Measurements from ENCODE around the gene OVOL2. TPM values are rescaled to one million over a fixed set of nuclear protein-coding genes. Genes with fewer than 3 reads are reported as not detected.
"Not testable (repeated sequence)": the region's sequence is repeated elsewhere in the genome, so short reads cannot be mapped to it uniquely, and the experiment has no call there.

Gene OVOL2
- polyA plus RNA-seq, 1 donor = not detected

DNA sequence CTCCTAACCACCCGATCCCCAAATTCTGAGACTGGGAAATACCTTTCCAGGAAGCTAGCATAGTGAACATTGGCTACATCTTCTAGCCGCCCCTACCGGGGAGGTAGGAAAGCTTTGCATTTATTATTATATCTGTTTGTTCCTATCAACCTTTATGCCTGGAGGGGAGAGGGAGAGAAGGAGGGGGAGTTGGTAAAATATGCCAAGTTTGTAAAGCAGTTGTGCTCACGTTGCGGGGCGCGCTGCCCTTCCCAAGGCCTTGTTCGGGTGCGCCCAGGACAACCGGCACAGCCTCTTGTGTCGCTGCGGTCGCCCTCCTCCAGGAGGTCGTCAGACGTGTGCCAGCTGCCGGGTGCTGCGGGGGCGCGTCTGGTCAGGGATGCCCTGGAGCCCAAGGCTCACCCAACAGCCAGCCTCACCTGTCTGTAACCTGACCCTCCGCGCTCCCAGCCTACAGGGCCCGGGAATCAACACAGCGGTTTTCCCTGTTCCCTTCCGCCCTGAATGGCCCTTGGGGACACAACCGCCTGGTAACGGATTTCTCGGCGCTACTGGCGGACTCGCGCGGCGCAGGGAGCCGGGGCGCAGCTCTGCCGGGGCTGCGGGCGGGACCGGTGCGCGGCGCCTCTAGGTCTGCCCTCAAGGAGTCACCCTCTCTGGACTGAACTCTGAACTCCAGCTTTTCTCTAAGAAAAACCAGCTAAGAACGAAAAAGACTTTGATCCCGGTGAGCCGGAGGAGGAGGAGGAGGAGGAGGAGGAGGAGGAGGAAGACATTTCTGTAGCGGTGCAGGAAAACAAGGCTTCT lies 1.1 kb upstream of the OVOL2 start:
- no peak for DNase-seq (ENCODE audit: low read depth)

GRCh38 chr20:18057994-18058349 lies 256 bp upstream of the OVOL2 start:
- no peak for DNase-seq (ENCODE audit: low read depth)

- DNase-seq (ENCODE audit: low read depth) = no peak
These were observed 1.3 kb downstream of the OVOL2 start for GRCh38 chr20:18056174-18057100.

GRCh38 chr20:18055261-18055660 lies 2.5 kb downstream of the OVOL2 start:
- no peak for DNase-seq (ENCODE audit: low read depth)

DNA sequence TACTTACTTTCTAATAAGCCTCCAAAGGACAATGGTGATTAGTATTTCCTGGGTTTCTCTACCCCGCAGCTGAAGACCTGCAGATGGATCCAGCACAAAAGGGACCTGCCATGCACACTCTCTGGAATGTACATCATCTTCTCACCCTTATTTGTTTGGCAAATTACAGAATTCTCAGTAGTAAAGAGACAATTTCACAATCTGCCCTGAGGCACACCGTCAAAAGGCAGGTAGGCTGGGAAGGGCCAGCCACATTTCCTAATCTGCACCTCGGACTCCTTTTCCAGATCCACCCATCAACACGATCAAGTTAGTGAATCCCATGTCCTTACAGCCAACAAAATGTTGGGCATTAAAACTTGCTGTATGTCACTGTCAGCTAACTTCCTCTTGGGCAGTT lies 4.9 kb downstream of the OVOL2 start:
- DNase-seq (ENCODE audit: low read depth) = no peak

DNA sequence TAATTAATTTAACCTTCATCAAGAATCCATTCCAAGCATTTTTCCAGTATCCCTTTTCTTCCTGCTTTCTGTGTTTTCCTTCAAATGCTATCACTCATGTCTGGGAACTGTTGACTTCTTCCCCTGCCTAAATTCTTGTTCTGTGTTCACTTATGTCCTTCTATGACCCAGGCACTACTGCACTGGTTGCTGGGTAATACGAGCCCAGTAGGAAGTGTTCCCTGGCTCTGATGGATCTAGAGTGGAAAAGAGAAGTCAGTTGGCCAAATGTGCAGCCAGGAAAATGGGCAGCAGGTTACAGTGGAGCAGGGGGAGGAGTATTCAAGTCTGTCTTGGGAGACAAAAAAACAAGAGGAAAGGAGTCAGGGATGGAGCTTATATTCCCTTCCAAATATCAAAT lies 7.1 kb downstream of the OVOL2 start:
- DNase-seq (ENCODE audit: low read depth) = no peak

GRCh38 chr20:18048176-18048575 lies 9.5 kb downstream of the OVOL2 start:
- DNase-seq (ENCODE audit: low read depth) = no peak

GRCh38 chr20:18046535-18046934 lies 11.2 kb downstream of the OVOL2 start:
- no peak for DNase-seq (ENCODE audit: low read depth)

GRCh38 chr20:18042229-18042628 lies 15.5 kb downstream of the OVOL2 start:
- DNase-seq (ENCODE audit: low read depth) = no peak

DNA sequence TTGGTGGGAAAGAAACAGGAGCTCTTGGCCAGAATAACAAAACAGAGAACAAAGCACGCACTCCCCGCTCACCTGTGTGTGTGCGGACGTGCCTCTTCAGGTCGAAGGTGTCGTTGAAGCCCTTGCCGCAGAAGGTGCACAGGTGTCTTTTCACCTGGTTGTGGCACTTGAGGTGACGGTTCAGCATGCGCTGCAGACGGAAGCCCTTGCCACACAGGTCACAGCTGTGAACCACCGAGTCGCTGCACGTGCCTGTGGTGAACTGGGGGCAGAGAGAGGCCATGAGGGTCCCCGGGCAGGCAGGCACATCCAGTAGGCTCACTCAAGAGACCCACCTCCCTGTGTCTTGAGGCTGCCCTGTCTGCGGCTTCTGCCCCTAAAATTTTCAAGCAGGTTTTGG lies 16.3 kb downstream of the OVOL2 start:
- no peak for DNase-seq (ENCODE audit: low read depth)

- DNase-seq (ENCODE audit: low read depth) = no peak
These were observed 18.7 kb downstream of the OVOL2 start for GRCh38 chr20:18039063-18039462.

DNA sequence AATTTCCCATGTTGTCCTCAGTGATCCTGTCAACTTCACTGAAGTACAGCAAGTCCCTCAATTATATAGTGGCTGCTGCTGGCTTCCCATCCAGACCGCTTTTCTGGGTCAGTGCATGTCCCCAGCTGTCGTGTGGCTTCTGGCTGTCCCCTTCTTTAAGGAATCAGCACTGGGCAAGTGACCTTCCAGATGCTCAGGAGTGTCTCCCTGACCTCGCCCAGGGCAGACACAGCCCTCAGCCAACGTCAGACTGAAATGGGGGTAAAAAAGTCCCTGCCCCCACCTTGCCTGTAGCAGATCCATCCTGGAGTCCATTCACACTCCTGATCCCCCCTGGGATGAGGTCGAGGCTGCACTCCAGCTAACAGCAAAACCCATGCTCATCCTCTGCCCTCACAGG lies 23.7 kb downstream of the OVOL2 start:
- no peak for DNase-seq (ENCODE audit: low read depth)

- DNase-seq (ENCODE audit: low read depth) = no peak
These were observed 24.5 kb downstream of the OVOL2 start for GRCh38 chr20:18032977-18033892.

DNA sequence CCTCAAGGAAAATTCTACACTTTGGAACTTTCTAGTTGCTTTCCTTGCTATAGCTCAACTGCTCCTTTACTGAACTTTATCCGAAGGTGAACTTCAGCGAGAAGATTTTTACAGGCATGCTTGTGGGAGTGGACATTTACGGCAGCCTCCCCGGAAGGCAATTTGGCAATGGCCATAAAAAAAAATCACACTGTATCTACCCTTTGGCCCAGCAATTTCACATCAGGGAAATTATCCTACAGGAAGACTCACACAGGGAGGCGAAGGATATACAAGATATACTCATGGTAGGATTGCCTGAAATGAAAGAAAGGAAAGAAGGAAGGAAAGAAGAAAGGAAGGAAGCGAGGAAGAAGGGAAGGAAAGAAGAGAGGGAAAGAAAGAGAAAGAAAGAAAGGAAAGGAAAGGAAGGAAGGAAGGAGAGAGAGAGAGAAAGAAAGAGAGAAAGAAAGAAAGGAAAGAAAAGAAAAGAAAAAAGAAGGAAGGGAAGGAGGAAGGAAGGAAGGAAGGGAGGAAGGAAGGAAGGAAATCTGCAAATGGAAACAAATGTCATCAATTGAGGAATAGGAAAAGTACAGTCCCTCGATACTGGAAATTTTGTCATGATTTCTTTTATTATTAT lies 25.7 kb downstream of the OVOL2 start:
- DNase-seq (ENCODE audit: low read depth) = no peak

GRCh38 chr20:18031050-18031449 lies 26.7 kb downstream of the OVOL2 start:
- DNase-seq (ENCODE audit: low read depth) = no peak

DNA sequence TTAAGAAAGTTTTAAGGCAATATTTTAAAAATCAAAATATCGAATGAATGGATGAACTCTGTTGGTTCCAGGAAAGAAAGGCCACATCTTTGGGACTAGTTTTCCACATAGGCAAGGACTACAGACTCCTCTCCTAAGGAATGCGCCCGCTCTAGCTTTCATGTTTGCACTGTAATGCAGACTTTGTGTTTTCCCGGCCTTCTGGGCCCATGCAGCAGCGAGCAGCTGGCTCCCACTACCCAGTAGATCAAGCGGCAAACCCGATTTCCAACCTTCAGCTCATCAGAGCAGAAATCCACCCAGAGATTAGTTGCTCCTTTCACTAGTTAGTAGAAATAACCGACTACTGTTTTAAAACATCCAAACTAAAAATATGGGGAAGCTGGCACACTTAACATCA lies 27.7 kb downstream of the OVOL2 start:
- DNase-seq (ENCODE audit: low read depth) = no peak

DNA sequence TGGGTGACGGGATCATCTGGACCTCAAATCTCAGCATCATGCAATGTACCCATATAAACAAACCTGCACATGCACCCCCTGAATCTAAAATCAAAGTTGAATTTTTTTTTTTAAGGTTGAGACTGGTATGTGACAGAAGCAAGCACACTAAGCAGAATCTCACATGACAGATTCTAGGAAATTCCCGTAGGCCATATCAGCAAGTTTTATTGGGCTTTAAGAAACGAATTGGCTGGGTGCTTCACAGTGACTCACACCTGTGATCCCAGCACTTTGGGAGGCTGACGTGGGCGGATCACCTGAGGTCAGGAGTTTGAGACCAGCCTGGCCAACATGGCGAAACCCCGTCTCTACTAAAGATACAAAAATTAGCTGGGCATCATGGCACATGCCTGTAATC lies 30.7 kb downstream of the OVOL2 start:
- DNase-seq (ENCODE audit: low read depth) = not testable (repeated sequence)

DNA sequence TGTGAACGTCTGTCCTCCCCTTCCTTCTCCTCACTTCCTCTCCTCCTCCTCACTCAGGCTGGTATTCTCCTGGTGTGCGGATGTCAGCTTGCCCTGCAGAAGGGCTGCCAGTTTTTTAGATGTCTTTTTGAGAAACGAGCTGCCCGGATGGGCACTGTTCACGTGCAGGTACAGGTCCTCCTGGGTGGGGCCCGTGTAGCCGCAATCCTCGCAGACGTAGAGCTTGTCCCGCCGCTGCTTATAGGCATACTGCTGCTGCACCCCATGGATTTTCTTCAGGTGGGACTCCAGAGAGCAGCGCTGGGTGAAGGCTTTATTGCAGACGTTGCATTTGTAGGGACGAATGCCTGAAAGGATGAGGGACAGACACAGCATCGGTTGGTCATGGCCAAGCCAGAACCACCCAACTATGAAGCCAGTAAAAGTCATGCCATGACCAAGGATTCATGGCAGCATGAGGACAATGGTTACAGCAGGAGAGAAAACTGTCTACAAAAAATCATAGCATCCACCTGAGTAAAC lies 33.0 kb downstream of the OVOL2 start:
- no peak for DNase-seq (ENCODE audit: low read depth)

GRCh38 chr20:18020931-18021330 lies 36.8 kb downstream of the OVOL2 start:
- DNase-seq (ENCODE audit: low read depth) = no peak

DNA sequence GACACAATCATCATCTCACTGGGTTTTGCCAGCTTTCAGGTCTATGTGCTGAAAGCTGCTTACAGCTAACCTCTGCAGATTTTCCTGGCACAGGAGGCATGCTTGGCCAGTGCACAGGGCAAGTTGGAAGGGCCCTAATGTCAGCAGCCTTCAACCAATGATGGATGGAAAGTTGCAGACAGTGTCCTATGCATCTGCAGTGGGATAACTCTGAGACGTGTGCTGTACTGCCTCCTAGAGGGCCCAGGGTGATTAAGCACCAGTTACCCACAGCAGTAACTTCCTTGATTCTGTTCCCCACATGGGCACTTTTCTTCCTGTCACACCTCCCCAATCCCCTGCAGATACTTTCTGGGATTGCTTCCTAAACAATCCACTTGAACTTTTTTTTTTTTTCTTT lies 38.6 kb downstream of the OVOL2 start:
- DNase-seq (ENCODE audit: low read depth) = no peak

DNA sequence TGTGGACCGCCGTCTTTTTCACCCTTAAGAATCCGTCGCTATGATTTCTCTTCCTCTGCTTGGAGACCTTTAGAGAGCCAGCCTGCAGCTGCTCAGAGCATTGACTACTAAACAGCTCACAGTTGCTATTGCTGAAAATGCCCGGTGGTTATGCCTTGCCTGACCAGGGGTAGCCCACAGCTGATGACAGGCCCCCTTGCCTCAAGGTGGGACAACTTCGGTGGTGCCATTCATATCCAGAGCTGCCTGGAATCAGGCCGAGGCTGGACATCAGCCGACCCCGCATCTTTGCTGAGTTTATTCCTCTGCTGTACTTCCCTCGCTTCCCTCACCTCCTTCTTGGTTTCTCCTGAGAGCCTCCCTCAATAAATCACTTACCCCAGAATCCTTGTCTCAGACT lies 39.6 kb downstream of the OVOL2 start:
- no peak for DNase-seq (ENCODE audit: low read depth)

All from forelimb muscle (tissue), 1 donor.